Nephron (organoid): Measurements from ENCODE around the gene SPATA2L.
"Not testable (repeated sequence)": the region's sequence is repeated elsewhere in the genome, so short reads cannot be mapped to it uniquely, and the experiment has no call there.

Experiments used
- H3K27ac Mint-ChIP-seq, 3 experiments: 2 replicates each; pipeline ENCODE4 v1.8.0; 2020; ENCODE audit warnings: mixed read lengths in 3 of 3, mild to moderate bottlenecking in 2 of 3, moderate library complexity in 1 of 3
- H3K27me3 Mint-ChIP-seq: 2 replicates; pipeline ENCODE4 v1.8.0; 2021; ENCODE audit warnings: low read depth, mild to moderate bottlenecking, moderate library complexity, mixed read lengths
- H3K36me3 Mint-ChIP-seq: 2 replicates; pipeline ENCODE4 v1.8.0; 2020; ENCODE audit warnings: low read depth, mixed read lengths
- H3K4me1 Mint-ChIP-seq: 2 replicates; pipeline ENCODE4 v1.8.0; 2020; ENCODE audit warnings: mixed read lengths
- H3K4me3 Mint-ChIP-seq, 3 experiments: 2 replicates each; pipeline ENCODE4 v1.8.0; 2020; ENCODE audit warnings: mild to moderate bottlenecking in 3 of 3, mixed read lengths in 3 of 3, moderate library complexity in 2 of 3
- H3K9me3 Mint-ChIP-seq: 2 replicates; pipeline ENCODE4 v1.8.0; 2020; ENCODE audit warnings: mixed read lengths
- TF ChIP-seq, protein P1 (sequence below), 3 experiments: fragments of 200-600 bp; sonication (generic); IDR thresholded peaks; one replicate each; pipeline ENCODE4 v1.5.0; 2021; ENCODE audit warnings: antibody characterized with exemption in 3 of 3; ENCODE audit not compliant: unreplicated experiment in 3 of 3

Gene SPATA2L

GRCh38 chr16:89706518-89707260 is 5.2 kb upstream of the SPATA2L start:
- H3K27me3 Mint-ChIP-seq = peaks cover 13% of the 10 kb centered on the region
- H3K4me3 Mint-ChIP-seq = no peak overlapping the region
- TF ChIP-seq, protein P1, sequence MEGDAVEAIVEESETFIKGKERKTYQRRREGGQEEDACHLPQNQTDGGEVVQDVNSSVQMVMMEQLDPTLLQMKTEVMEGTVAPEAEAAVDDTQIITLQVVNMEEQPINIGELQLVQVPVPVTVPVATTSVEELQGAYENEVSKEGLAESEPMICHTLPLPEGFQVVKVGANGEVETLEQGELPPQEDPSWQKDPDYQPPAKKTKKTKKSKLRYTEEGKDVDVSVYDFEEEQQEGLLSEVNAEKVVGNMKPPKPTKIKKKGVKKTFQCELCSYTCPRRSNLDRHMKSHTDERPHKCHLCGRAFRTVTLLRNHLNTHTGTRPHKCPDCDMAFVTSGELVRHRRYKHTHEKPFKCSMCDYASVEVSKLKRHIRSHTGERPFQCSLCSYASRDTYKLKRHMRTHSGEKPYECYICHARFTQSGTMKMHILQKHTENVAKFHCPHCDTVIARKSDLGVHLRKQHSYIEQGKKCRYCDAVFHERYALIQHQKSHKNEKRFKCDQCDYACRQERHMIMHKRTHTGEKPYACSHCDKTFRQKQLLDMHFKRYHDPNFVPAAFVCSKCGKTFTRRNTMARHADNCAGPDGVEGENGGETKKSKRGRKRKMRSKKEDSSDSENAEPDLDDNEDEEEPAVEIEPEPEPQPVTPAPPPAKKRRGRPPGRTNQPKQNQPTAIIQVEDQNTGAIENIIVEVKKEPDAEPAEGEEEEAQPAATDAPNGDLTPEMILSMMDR (IDR thresholded peaks at IDR 0.05; ENCODE audit: unreplicated experiment in 3 of 3) = no peak
- H3K9me3 Mint-ChIP-seq = no peaks in the 10 kb centered on the region
- no peaks in the 10 kb centered on the region for H3K36me3 Mint-ChIP-seq
- no peaks in the 10 kb centered on the region for H3K4me1 Mint-ChIP-seq
- H3K27ac Mint-ChIP-seq = no peak overlapping the region

DNA sequence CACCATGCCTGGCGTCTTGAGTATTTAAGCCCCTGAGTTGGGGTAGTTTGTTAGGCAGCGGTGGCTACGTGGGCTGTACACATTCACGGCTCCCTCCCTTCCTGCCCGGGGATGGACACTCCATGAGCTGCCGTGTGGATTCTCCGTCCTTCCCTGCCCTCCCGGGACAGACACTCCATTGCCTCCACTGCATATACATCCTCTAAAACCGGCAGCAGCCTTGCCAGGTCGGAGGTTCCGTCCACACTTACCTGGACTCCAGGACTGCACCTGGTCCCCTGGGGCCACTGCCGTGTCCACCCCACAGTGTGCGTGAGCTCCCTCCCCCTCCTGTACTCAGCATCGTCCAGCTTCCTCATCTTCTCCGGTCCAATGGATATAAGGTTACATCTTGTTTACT is 3.5 kb upstream of the SPATA2L start:
- TF ChIP-seq, protein P1 (IDR thresholded peaks at IDR 0.05; ENCODE audit: unreplicated experiment in 3 of 3) = no peak
- Mint-ChIP-seq H3K4me3 (peak overlapping the region in 1 of 3 experiments; percentile 22), H3K9me3 (no peaks in the 10 kb centered on the region), H3K27ac (no peak overlapping the region), H3K4me1 (no peaks in the 10 kb centered on the region), H3K27me3 (peaks cover 13% of the 10 kb centered on the region), H3K36me3 (no peaks in the 10 kb centered on the region)

GRCh38 chr16:89704281-89704680 is 2.8 kb upstream of the SPATA2L start:
- H3K27me3 Mint-ChIP-seq = peaks cover 13% of the 10 kb centered on the region
- H3K36me3 Mint-ChIP-seq = no peaks in the 10 kb centered on the region
- no peak overlapping the region for H3K27ac Mint-ChIP-seq
- peak overlapping the region in 1 of 3 experiments; percentile 15 for H3K4me3 Mint-ChIP-seq
- TF ChIP-seq, protein P1 (IDR thresholded peaks at IDR 0.05; ENCODE audit: unreplicated experiment in 3 of 3) = no peak
- H3K9me3 Mint-ChIP-seq = no peaks in the 10 kb centered on the region
- H3K4me1 Mint-ChIP-seq = no peaks in the 10 kb centered on the region

DNA sequence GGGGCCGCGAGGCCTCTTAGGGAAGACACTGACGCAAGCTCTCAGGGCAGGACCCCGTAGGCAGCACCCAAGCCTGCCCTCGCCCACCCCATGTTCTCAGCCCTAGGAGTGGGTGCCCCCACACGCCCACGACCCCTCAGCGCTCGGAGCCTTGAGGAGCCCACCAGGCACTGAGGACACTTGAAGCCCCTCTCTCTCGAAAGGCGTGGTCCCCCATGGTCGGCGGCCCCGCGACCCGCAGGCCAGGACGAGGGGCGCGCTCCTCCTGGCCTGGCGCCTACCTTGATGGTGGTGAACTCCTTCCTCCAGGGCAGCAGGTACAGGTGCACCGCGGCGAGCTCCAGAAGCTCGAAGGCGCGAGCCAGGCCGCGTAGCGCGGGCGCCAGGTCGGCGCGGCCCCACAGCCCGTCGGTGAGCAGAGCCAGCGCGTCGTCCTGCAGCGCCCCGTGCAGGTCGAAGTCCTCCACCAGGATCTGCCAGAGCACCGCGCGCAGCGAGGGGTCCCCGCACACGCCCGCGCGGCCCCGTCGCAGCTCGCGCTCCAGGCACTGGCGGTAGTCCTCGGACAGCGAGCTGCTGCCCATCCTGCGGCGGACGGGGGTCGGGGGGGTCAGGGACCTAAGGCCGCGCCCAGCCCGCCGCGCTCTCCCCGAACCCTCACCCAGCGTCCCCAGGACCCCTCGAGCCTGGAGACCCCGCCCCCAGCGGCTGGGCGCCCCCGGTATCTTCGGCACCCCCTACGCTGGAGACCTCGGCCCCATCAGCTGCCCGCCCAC is 668 bp downstream of the SPATA2L start:
- Mint-ChIP-seq H3K4me1 (no peaks in the 10 kb centered on the region), H3K27me3 (peaks cover 11% of the 10 kb centered on the region), H3K36me3 (peaks cover 3% of the 10 kb centered on the region), H3K4me3 (peak overlapping the region; percentile 68 to 79 (median 78)), H3K27ac (peak overlapping the region in 1 of 3 experiments; percentile 27), H3K9me3 (no peaks in the 10 kb centered on the region)
- TF ChIP-seq, protein P1 (IDR thresholded peaks at IDR 0.05; ENCODE audit: unreplicated experiment in 3 of 3) = peak in 1 of 3 experiments; percentile 41

GRCh38 chr16:89700100-89700648 is 1.3 kb downstream of the SPATA2L start:
- peaks cover 3% of the 10 kb centered on the region for H3K36me3 Mint-ChIP-seq
- peaks cover 9% of the 10 kb centered on the region for H3K27me3 Mint-ChIP-seq
- no peaks in the 10 kb centered on the region for H3K9me3 Mint-ChIP-seq
- TF ChIP-seq, protein P1 (IDR thresholded peaks at IDR 0.05; ENCODE audit: unreplicated experiment in 3 of 3) = peak; percentile 69 to 77 (median 70)
- H3K27ac Mint-ChIP-seq = peak overlapping the region in 1 of 3 experiments; percentile 52
- peak overlapping the region; percentile 68 to 78 (median 76) for H3K4me3 Mint-ChIP-seq
- no peaks in the 10 kb centered on the region for H3K4me1 Mint-ChIP-seq

DNA sequence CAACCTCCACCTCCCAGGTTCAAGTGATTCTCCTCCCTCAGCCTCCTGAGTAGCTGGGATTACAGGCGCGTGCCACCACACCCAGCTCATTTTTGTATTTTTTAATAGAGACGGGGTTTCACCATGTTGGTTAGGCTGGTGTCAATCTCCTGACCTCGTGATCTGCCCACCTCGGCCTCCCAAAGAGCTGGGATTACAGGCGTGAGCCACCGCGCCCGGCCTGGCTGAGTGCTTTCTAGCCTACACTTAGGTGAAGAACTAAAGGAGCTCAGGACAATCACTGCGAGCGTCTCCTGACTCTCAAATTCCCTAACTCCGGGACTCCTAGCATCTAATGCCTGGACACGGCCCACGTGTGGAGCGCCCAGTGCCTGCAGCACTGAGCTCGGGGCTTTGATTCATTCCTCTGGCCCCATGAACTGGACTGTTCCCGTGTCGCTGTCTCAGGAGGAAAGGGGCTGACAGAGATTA is 1.8 kb downstream of the SPATA2L start:
- H3K4me1 Mint-ChIP-seq, H3K27me3 Mint-ChIP-seq, H3K9me3 Mint-ChIP-seq, H3K36me3 Mint-ChIP-seq: not testable (repeated sequence)
- peak overlapping the region in 1 of 3 experiments; percentile 52 for H3K27ac Mint-ChIP-seq
- H3K4me3 Mint-ChIP-seq = peak overlapping the region; percentile 68 to 78 (median 76)

DNA sequence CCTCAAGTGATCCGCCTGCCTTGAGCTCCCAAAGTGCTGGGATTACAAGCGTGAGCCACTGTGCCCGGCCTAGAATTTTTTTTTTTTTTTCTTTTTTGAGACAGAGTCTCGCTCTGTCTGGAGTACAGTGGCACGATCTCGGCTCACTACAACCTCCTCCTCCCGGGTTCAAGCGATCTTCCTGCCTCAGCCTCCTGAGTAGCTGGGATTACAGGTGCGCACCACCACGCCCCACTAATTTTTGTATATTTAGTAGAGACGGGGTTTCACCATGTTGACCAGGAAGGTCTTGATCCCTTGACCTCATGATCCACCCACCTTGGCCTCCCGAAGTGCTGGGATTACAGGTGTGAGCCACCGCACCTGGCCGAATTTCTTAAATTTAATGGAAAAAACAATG is 2.8 kb downstream of the SPATA2L start:
- H3K4me3 Mint-ChIP-seq, H3K9me3 Mint-ChIP-seq, H3K27ac Mint-ChIP-seq, H3K27me3 Mint-ChIP-seq, H3K4me1 Mint-ChIP-seq, H3K36me3 Mint-ChIP-seq: not testable (repeated sequence)
